GM18498 (cell line): ENCODE results near the gene C11orf98.
A peak's percentile ranks its signal among the peaks of the same experiment; 100 is the strongest.
"Not testable (repeated sequence)": the region's sequence is repeated elsewhere in the genome, so short reads cannot be mapped to it uniquely, and the experiment has no call there.

Experiments used
- ATAC-seq: cut with Tn5 transposase; IDR thresholded peaks from one replicate; pipeline ENCODE4 v1.9.1; 2021; ENCODE audit warnings: mild to moderate bottlenecking, moderate library complexity; ENCODE audit not compliant: unreplicated experiment

The C11orf98 gene

GRCh38 chr11:62687508-62688396 is 22.7 kb upstream of the C11orf98 start:
- ATAC-seq: no peak

GRCh38 chr11:62682518-62682917 is 17.5 kb upstream of the C11orf98 start:
- no peak for ATAC-seq

GRCh38 chr11:62680825-62681240 is 15.8 kb upstream of the C11orf98 start:
- ATAC-seq: peak; percentile 64

- ATAC-seq: peak; percentile 73
These were observed 14.0 kb upstream of the C11orf98 start, which contains the start of gene UBXN1 for GRCh38 chr11:62678770-62679696. UBXN1 (minus strand) TSS chr11:62679073; CDS start chr11:62678923, 150 bp downstream.

- no peak for ATAC-seq
These were observed 13.4 kb upstream of the C11orf98 start for GRCh38 chr11:62678433-62678769.

GRCh38 chr11:62677714-62678113 is 12.7 kb upstream of the C11orf98 start:
- no peak for ATAC-seq

- ATAC-seq: no peak
These were observed 12.1 kb upstream of the C11orf98 start for GRCh38 chr11:62677156-62677555.

- no peak for ATAC-seq
These were observed 11.7 kb upstream of the C11orf98 start for GRCh38 chr11:62676698-62677097.

- ATAC-seq: not testable (repeated sequence)
These were observed 10.4 kb upstream of the C11orf98 start for GRCh38 chr11:62675415-62675814.

GRCh38 chr11:62673196-62673525 is 8.2 kb upstream of the C11orf98 start:
- no peak for ATAC-seq

GRCh38 chr11:62671608-62672389 is 6.8 kb upstream of the C11orf98 start, which contains the start of the genes LBHD1 and UQCC3:
LBHD1 (minus strand) TSS chr11:62672267; CDS start chr11:62670031, 2,236 bp downstream.
UQCC3 (plus strand) TSS chr11:62671673; CDS start chr11:62671746, 73 bp downstream.
- peak; percentile 65 for ATAC-seq

GRCh38 chr11:62671236-62671607 is 6.2 kb upstream of the C11orf98 start:
- ATAC-seq: no peak

GRCh38 chr11:62669420-62670161 is 4.6 kb upstream of the C11orf98 start:
- ATAC-seq: no peak

GRCh38 chr11:62667460-62667859 is 2.5 kb upstream of the C11orf98 start:
- no peak for ATAC-seq

GRCh38 chr11:62666259-62666926 is 1.4 kb upstream of the C11orf98 start:
- no peak for ATAC-seq

- ATAC-seq: peak; percentile 9
These were observed 719 bp upstream of the C11orf98 start for GRCh38 chr11:62665599-62666258.

- ATAC-seq: peak; percentile 35
These were observed 470 bp downstream of the C11orf98 start for GRCh38 chr11:62664405-62665074.

- ATAC-seq: no peak
These were observed 8.1 kb downstream of the C11orf98 start for GRCh38 chr11:62656796-62657429.
